Epithelial cell of proximal tubule (primary cell): Measurements from ENCODE around the gene TIMM9. TPM values are rescaled to one million over a fixed set of nuclear protein-coding genes. Genes with fewer than 3 reads are reported as not detected.
A peak's percentile ranks its signal among the peaks of the same experiment; 100 is the strongest.
"Not testable (repeated sequence)": the region's sequence is repeated elsewhere in the genome, so short reads cannot be mapped to it uniquely, and the experiment has no call there.

Experiments used
- DNase-seq: peaks from one replicate; pipeline ENCODE4 v3.0.0-alpha.2; 2011; ENCODE audit warnings: low read depth
- H3K4me3 ChIP-seq: 2 replicates; pipeline ENCODE4 v1.5.1; 2011; ENCODE audit warnings: low read depth, mild to moderate bottlenecking, low read length
- CTCF ChIP-seq: conservative IDR thresholded peaks from 2 replicates; pipeline ENCODE4 v1.5.1; 2012; ENCODE audit warnings: low read depth, mild to moderate bottlenecking, low read length
- total RNA-seq: library from RNA; depleted of rRNA; stranded (reverse); fragments of >200 nt; gene quantifications from 2 replicates; pipeline ENCODE4 v1.2.3, GENCODE V29; 2015

TIMM9 gene
- total RNA-seq, 1 donor from 2014 or later, result 61.6 TPM

GRCh38 chr14:58428118-58428683, 870 bp upstream of the TIMM9 start:
- TF ChIP-seq CTCF, result no peak
- peak; percentile 27 for DNase-seq
- H3K4me3 ChIP-seq, result peak overlapping the region; percentile 92

GRCh38 chr14:58426670-58427280, 556 bp downstream of the TIMM9 start:
- TF ChIP-seq CTCF, result no peak

GRCh38 chr14:58416934-58417333, 10.4 kb downstream of the TIMM9 start:
- DNase-seq, H3K4me3 ChIP-seq: not testable (repeated sequence)

More at GRCh38 chr14:58426670-58427280, 556 bp downstream of the TIMM9 start:
- no peak for DNase-seq
- peak overlapping the region; percentile 92 for H3K4me3 ChIP-seq

GRCh38 chr14:58415636-58416547, 11.4 kb downstream of the TIMM9 start:
- H3K4me3 ChIP-seq, result no peak overlapping the region
- TF ChIP-seq CTCF, result no peak
- DNase-seq, result no peak

GRCh38 chr14:58414845-58415244, 12.5 kb downstream of the TIMM9 start:
- no peak overlapping the region for H3K4me3 ChIP-seq
- DNase-seq, result no peak

GRCh38 chr14:58408681-58409215, 18.6 kb downstream of the TIMM9 start:
- DNase-seq, result no peak
- no peak for TF ChIP-seq CTCF

More at GRCh38 chr14:58414845-58415244, 12.5 kb downstream of the TIMM9 start:
- TF ChIP-seq CTCF, result peak; percentile 2

GRCh38 chr14:58401587-58401986, 25.7 kb downstream of the TIMM9 start:
- no peak for DNase-seq
- no peak overlapping the region for H3K4me3 ChIP-seq

More at GRCh38 chr14:58408681-58409215, 18.6 kb downstream of the TIMM9 start:
- H3K4me3 ChIP-seq, result no peak overlapping the region

More at GRCh38 chr14:58401587-58401986, 25.7 kb downstream of the TIMM9 start:
- TF ChIP-seq CTCF, result peak; percentile 23
